Left cardiac atrium (tissue), 4 donors: ENCODE data around the gene P3H2. TPM values are rescaled to one million over a fixed set of nuclear protein-coding genes. Genes with fewer than 3 reads are reported as not detected.
A peak's percentile ranks its signal among the peaks of the same experiment; 100 is the strongest.

Experiments
- ATAC-seq, 2 donors: fragments of 200-7000 bp; cut with Tn5 transposase; one replicate each; pipeline ENCODE4 v1.9.1; 2020; ENCODE audit warnings: mild to moderate bottlenecking in 2 of 2, moderate library complexity in 2 of 2
- DNase-seq: peaks from one replicate; pipeline ENCODE4 v3.0.0-alpha.2; 2020
- intact Hi-C, 2 donors: fragments of 100-400 bp; cut with DNase I; formaldehyde crosslinking; loops; one replicate each; pipeline versions ENCODE4 v1.14.1 to v1.15.1; 2022 to 2023
- total RNA-seq, 2 donors: library from RNA; stranded (reverse); fragmentation: NEBNext Ultra II Directional; extraction: Animal tissue kit (Norgen Biotek cat#: 25700); gene quantifications; one replicate each; pipeline ENCODE4 v1.2.1, GENCODE V29; 2021
- donor health status: DM: no; HTN: yes; CAD: no.
- donor health status: DM: no; HTN: yes; CAD: no; lungs with severe emphysema.
- donor health status: DM: yes; HTN: yes; CAD: no.
- donor health status: Dilated cardiomyopathy.

Gene P3H2
- total RNA-seq, 2 donors from 2014 or later, result 1.6 to 4.0 TPM

GRCh38 chr3:190064659-190065058 lies 56.0 kb downstream of the P3H2 start:
- intact Hi-C loops, result no loop called here
- DNase-seq, result no peak

GRCh38 chr3:190064112-190064511 lies 56.6 kb downstream of the P3H2 start:
- intact Hi-C loops, result no loop called here
- ATAC-seq (peak; percentile 27 to 97), DNase-seq (no peak)

More at GRCh38 chr3:190064659-190065058, 56.0 kb downstream of the P3H2 start:
- no peak for ATAC-seq

- DNase-seq (no peak), ATAC-seq (no peak)
- intact Hi-C loops, result no loop called here
Observed at GRCh38 chr3:190063490-190063889, 57.2 kb downstream of the P3H2 start.

GRCh38 chr3:190060192-190060775 lies 60.4 kb downstream of the P3H2 start:
- DNase-seq, result no peak
- no peak for ATAC-seq
- intact Hi-C loops, result no loop called here

- intact Hi-C loops, result no loop called here
- peak in 1 of 2 donors; percentile 60 for ATAC-seq
- no peak for DNase-seq
Observed at GRCh38 chr3:190059242-190059590, 61.5 kb downstream of the P3H2 start.

- intact Hi-C loops, result no loop called here
- peak in 1 of 2 donors; percentile 68 for ATAC-seq
- no peak for DNase-seq
Observed at GRCh38 chr3:190058521-190059241, 62.0 kb downstream of the P3H2 start.

GRCh38 chr3:190056742-190057141 lies 64.0 kb downstream of the P3H2 start:
- intact Hi-C loops, result no loop called here
- DNase-seq (no peak), ATAC-seq (peak in 1 of 2 donors; percentile 12)

- no peak for DNase-seq
- intact Hi-C loops, result no loop called here
Observed at GRCh38 chr3:190055773-190056172, 64.9 kb downstream of the P3H2 start.

GRCh38 chr3:190053919-190054672 lies 66.6 kb downstream of the P3H2 start:
- ATAC-seq (peak; percentile 23 to 51), DNase-seq (no peak)
- intact Hi-C loops, result no loop called here

More at GRCh38 chr3:190055773-190056172, 64.9 kb downstream of the P3H2 start:
- no peak for ATAC-seq

- intact Hi-C loops, result no loop called here
- ATAC-seq (no peak), DNase-seq (no peak)
Observed at GRCh38 chr3:190051641-190052040, 69.1 kb downstream of the P3H2 start.

GRCh38 chr3:190048932-190049441 lies 71.7 kb downstream of the P3H2 start:
- intact Hi-C loops, result no loop called here
- ATAC-seq (peak; percentile 55 to 91), DNase-seq (no peak)

GRCh38 chr3:190044974-190045373 lies 75.7 kb downstream of the P3H2 start:
- DNase-seq, result no peak
- intact Hi-C loops, result no loop called here
- ATAC-seq, result no peak

GRCh38 chr3:190044142-190044541 lies 76.6 kb downstream of the P3H2 start:
- DNase-seq (no peak), ATAC-seq (no peak)
- intact Hi-C loops, result no loop called here

GRCh38 chr3:190043741-190044140 lies 77.0 kb downstream of the P3H2 start:
- no peak for DNase-seq
- intact Hi-C loops, result no loop called here
- ATAC-seq, result no peak

- DNase-seq, result no peak
- intact Hi-C loops, result no loop called here
- no peak for ATAC-seq
Observed at GRCh38 chr3:190042558-190042957, 78.1 kb downstream of the P3H2 start.

- intact Hi-C loops, result no loop called here
Observed at GRCh38 chr3:190041333-190042041, 79.2 kb downstream of the P3H2 start.

GRCh38 chr3:190040145-190040544 lies 80.6 kb downstream of the P3H2 start:
- intact Hi-C loops, result no loop called here
- ATAC-seq (no peak), DNase-seq (no peak)

More at GRCh38 chr3:190041333-190042041, 79.2 kb downstream of the P3H2 start:
- DNase-seq, result no peak
- peak in 1 of 2 donors; percentile 42 for ATAC-seq

GRCh38 chr3:190038050-190038933 lies 82.4 kb downstream of the P3H2 start:
- intact Hi-C loops, result no loop called here
- peak; percentile 47 to 61 for ATAC-seq

More at GRCh38 chr3:190038050-190038933, 82.4 kb downstream of the P3H2 start:
- peak; percentile 40 for DNase-seq
